Right lobe of liver (tissue), 6 donors: ENCODE measurements around the gene AASDH. TPM values are rescaled to one million over a fixed set of nuclear protein-coding genes. Genes with fewer than 3 reads are reported as not detected.
A peak's percentile ranks its signal among the peaks of the same experiment; 100 is the strongest.

Experiments
- ATAC-seq, 4 donors: fragments of 200-7000 bp; cut with Tn5 transposase; one replicate each; pipeline ENCODE4 v1.9.1; 2020; ENCODE audit warnings: mild to moderate bottlenecking in 4 of 4, moderate library complexity in 4 of 4
- DNase-seq, 3 donors: peaks; one replicate each; pipeline ENCODE4 v3.0.0-alpha.2; 2020
- H3K27ac ChIP-seq, 3 donors: fragments of 200-600 bp; one replicate each; pipeline ENCODE4 v1.8.0; 2022
- H3K27me3 ChIP-seq, 2 donors: fragments of 200-600 bp; one replicate each; pipeline ENCODE4 v1.8.0; 2022
- H3K36me3 ChIP-seq, 4 donors: fragments of 200-600 bp; sonication (generic) in 1 of 4; one replicate each; pipeline versions ENCODE4 v1.5.1 to v1.8.0; 2017 to 2022; ENCODE audit warnings: control low read depth in 1 of 4
- H3K4me1 ChIP-seq, 4 donors: fragments of 200-600 bp; sonication (generic) in 1 of 4; one replicate each; pipeline versions ENCODE4 v1.5.1 to v1.8.0; 2017 to 2022; ENCODE audit warnings: control low read depth in 1 of 4
- H3K4me3 ChIP-seq, 3 donors: fragments of 200-600 bp; one replicate each; pipeline ENCODE4 v1.8.0; 2022
- H3K9me3 ChIP-seq, 4 donors: fragments of 200-600 bp; sonication (generic) in 1 of 4; one replicate each; pipeline versions ENCODE4 v1.5.1 to v1.8.0; 2017 to 2022; ENCODE audit warnings: control low read depth in 1 of 4
- POLR2A ChIP-seq: fragments of 450-650 bp; IDR thresholded peaks from one replicate; pipeline ENCODE4 v1.6.1; 2017; ENCODE audit warnings: antibody characterized with exemption, mild to moderate bottlenecking
- WGBS: methylation state at CpG from one replicate; pipeline ENCODE4 v1.1.6; 2018; ENCODE audit warnings: low coverage, low lambda C conversion rate; ENCODE audit not compliant: insufficient coverage; ENCODE audit errors: missing lambda C conversion rate; 5-methylcytosine and 5-hydroxymethylcytosine counted together
- intact Hi-C, 2 donors: fragments of 100-400 bp; cut with DNase I; formaldehyde crosslinking; loops; one replicate each; pipeline versions ENCODE4 v1.11.2 to v1.14.1; 2022
- total RNA-seq, 6 experiments: library from RNA; depleted of rRNA in 2 of 6; stranded (reverse); fragments of >200 nt in 2 of 6; fragmentation: NEBNext Ultra II Directional in 3 of 6; extraction: Animal tissue kit (Norgen Biotek cat#: 25700) in 3 of 6; gene quantifications; one replicate each; pipeline versions ENCODE4 v1.1.0 to v1.2.4, GENCODE V29; 2016 to 2023
- TF ChIP-seq, protein P1 (sequence below), 4 donors: fragments of 200-600 bp in 3 of 4; fragments of 450-650 bp in 1 of 4; IDR thresholded peaks; one replicate each; pipeline versions ENCODE4 v1.5.1 to v1.8.0; 2016 to 2022; ENCODE audit warnings: antibody characterized with exemption in 4 of 4, mild to moderate bottlenecking in 2 of 4
- donor health status: DM: no; HTN: yes; CAD: no.
- donor health status: DM: no; HTN: no; CAD: no.
- donor health status: DM: no; HTN: no; CAD: no.
- donor health status: DM: no; HTN: yes; CAD: no.
- donor health status: DM: no; HTN: yes; CAD: no.

Gene AASDH
- total RNA-seq, 6 experiments from 2014 or later: 4.8 to 10.1 (median 5.5) TPM

DNA sequence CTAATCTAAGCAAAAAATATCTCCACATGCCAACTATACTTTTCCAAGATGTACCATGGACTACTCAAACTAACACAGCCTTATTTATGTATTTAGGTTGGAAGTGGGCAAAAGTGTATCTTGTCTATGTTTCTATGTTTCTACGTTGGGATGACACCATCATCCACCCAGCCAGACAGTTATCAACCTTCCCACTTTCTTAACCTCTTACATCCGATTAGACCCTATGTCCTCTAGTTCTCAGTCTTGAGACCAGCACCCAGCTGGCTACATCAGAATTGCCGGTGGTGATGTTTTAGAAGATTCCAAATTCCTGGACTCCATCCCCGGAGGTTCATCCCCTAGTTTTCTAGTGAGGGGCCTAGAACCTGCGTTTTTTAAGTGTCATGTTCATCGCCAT is 1.0 kb upstream of the AASDH start:
- peaks cover 0 to 12% (median 5%) of the 10 kb centered on the region in 4 donors for H3K4me1 ChIP-seq
- DNase-seq (no peak), ATAC-seq (no peak)
- peak overlapping the region; percentile 58 to 82 (median 78) for H3K4me3 ChIP-seq
- H3K9me3 ChIP-seq: no peaks in the 10 kb centered on the region
- no peaks in the 10 kb centered on the region for H3K27me3 ChIP-seq
- no peak for TF ChIP-seq POLR2A
- TF ChIP-seq, protein P1, sequence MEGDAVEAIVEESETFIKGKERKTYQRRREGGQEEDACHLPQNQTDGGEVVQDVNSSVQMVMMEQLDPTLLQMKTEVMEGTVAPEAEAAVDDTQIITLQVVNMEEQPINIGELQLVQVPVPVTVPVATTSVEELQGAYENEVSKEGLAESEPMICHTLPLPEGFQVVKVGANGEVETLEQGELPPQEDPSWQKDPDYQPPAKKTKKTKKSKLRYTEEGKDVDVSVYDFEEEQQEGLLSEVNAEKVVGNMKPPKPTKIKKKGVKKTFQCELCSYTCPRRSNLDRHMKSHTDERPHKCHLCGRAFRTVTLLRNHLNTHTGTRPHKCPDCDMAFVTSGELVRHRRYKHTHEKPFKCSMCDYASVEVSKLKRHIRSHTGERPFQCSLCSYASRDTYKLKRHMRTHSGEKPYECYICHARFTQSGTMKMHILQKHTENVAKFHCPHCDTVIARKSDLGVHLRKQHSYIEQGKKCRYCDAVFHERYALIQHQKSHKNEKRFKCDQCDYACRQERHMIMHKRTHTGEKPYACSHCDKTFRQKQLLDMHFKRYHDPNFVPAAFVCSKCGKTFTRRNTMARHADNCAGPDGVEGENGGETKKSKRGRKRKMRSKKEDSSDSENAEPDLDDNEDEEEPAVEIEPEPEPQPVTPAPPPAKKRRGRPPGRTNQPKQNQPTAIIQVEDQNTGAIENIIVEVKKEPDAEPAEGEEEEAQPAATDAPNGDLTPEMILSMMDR (IDR thresholded peaks at IDR 0.05): no peak
- no peaks in the 10 kb centered on the region for H3K36me3 ChIP-seq
- intact Hi-C loops: no loop called here
- WGBS: 16% methylated on average over 6 of the region's 6 CpGs
- H3K27ac ChIP-seq: no peak overlapping the region

DNA sequence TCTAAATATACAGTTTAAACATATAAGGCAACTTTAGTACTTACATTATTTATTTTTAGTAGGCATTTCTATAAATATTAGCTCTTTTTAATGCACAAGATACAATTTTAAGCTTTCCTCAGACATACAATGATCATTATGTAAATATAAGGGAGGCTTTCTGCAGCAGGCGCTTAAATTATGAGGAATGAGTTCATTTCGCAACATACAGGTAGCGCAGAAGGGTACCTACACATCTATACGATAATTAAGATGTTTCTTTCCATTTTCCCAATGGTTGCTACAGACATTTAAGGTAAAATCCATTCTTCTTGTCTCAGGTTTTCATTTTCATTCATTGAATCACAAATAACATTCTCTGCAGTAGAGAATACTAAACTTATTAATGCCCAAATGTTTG is 1.2 kb downstream of the AASDH start:
- Histone ChIP-seq H3K27ac (no peak overlapping the region), H3K4me3 (peak overlapping the region in 2 of 3 donors; percentile 78 to 82)

DNA sequence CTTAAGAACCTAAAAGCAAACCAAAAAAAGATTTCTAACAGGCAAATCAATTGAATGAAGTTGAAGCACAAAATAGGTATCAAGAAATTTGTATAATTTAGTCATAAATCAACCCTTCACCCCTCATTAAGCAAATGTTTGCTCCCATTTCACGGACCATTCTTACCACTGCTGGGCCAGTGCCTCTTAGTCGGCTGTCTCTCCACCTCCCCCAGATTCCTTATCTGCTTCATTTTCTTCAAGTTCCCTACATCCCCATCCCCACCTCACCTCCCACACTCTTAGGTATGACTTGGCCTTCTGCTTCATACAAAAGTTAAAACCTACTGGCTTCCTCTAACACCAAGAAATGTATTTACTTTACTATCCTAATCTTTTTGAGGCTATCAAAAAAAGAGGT is 11.8 kb downstream of the AASDH start:
- Histone ChIP-seq H3K27ac (no peak overlapping the region), H3K36me3 (peaks cover 0 to 7% (median 3%) of the 10 kb centered on the region in 4 donors), H3K27me3 (no peaks in the 10 kb centered on the region), H3K4me3 (no peak overlapping the region), H3K4me1 (no peaks in the 10 kb centered on the region), H3K9me3 (no peaks in the 10 kb centered on the region)
- TF ChIP-seq, protein P1 (IDR thresholded peaks at IDR 0.05): no peak
- TF ChIP-seq POLR2A: no peak
- no peak for DNase-seq
- intact Hi-C loops: no loop called here
- ATAC-seq: no peak
- WGBS: 75% methylated on average over 2 of the region's 2 CpGs

More for the DNA sequence above, 1.2 kb downstream of the AASDH start:
- no peak for TF ChIP-seq POLR2A
- TF ChIP-seq, protein P1 (IDR thresholded peaks at IDR 0.05): no peak
- Histone ChIP-seq H3K4me1 (peaks cover 0 to 12% (median 5%) of the 10 kb centered on the region in 4 donors), H3K9me3 (no peaks in the 10 kb centered on the region), H3K36me3 (peaks cover 0 to 3% (median 0%) of the 10 kb centered on the region in 4 donors), H3K27me3 (no peaks in the 10 kb centered on the region)
- intact Hi-C loops: no loop called here
- no peak for ATAC-seq
- DNase-seq: no peak
- WGBS: 88% methylated on average over 4 of the region's 4 CpGs

DNA sequence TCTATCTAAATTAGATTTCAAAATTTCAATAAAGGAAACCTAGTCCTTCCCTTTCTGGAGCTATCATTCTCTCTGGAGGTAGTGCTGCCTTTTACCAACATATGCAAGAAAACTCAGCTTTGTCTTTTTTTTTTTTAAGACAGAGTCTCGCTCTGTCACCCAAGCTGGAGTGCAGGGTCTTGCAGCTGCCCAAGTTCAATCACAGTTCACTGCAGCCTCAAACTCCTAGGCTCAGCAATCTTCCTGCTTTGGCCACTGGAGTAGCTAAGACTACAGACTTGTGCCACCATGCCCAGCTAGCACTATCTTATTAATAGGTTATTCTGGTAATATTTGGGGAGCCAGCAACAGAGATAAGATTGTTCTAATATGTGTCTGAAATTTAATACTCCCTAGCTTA is 12.3 kb downstream of the AASDH start:
- no peaks in the 10 kb centered on the region for H3K27me3 ChIP-seq
- H3K27ac ChIP-seq: no peak overlapping the region
- no peaks in the 10 kb centered on the region for H3K4me1 ChIP-seq
- peaks cover 0 to 12% (median 3%) of the 10 kb centered on the region in 4 donors for H3K36me3 ChIP-seq
- DNase-seq (no peak), ATAC-seq (no peak)
- no peak overlapping the region for H3K4me3 ChIP-seq
- TF ChIP-seq, protein P1 (IDR thresholded peaks at IDR 0.05): no peak
- no peak for TF ChIP-seq POLR2A
- H3K9me3 ChIP-seq: no peaks in the 10 kb centered on the region
- whole genome bisulfite sequencing: 86% methylated on average over 1 of the region's 1 CpG
- intact Hi-C loops: no loop called here

DNA sequence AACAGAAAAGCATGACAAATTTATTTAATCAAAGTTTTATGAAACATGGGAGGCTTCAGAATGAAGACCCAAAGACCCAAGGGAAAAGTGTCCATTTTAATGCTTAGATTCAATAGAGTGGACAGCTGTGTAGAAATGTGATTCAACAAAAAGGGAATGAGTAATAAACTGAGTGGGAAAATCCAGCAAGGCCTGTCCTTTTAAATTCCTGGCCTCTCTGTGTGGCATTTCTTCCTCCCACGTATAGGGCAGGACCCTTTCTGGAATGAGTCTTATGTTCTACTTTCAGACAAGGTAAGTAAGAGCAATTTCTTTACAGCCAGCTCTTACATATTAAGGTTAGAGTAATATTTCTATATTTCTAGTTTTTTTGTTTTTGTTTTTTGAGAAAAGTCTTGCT is 14.5 kb downstream of the AASDH start:
- WGBS: 21% methylated on average over 1 of the region's 1 CpG
- DNase-seq: no peak
- no peaks in the 10 kb centered on the region for H3K9me3 ChIP-seq
- no peak for ATAC-seq
- intact Hi-C loops: no loop called here
- no peaks in the 10 kb centered on the region for H3K27me3 ChIP-seq
- no peak for TF ChIP-seq POLR2A
- TF ChIP-seq, protein P1 (IDR thresholded peaks at IDR 0.05): no peak
- H3K4me3 ChIP-seq: no peak overlapping the region
- peaks cover 0 to 15% (median 2%) of the 10 kb centered on the region in 4 donors for H3K36me3 ChIP-seq
- no peaks in the 10 kb centered on the region for H3K4me1 ChIP-seq
- no peak overlapping the region for H3K27ac ChIP-seq
